Measurements from ENCODE around the gene BYSL.

- no peak for TF ChIP-seq POLR2A (IDR thresholded peaks at IDR 0.05)
- TF ChIP-seq CTCF (IDR thresholded peaks at IDR 0.05) = no peak
Measured at GRCh38 chr6:41934278-41935192, 13.2 kb downstream of the BYSL start.

All from breast epithelium (tissue), 3 donors.